Pancreas (tissue), 10 donors: Measurements from ENCODE around the gene FOXE3. TPM values are rescaled to one million over a fixed set of nuclear protein-coding genes. Genes with fewer than 3 reads are reported as not detected.

Source experiments
- ATAC-seq, 4 donors: fragments of 200-7000 bp; cut with Tn5 transposase; one replicate each; pipeline versions ENCODE4 v1.8.0 to v1.9.1; 2020; ENCODE audit warnings: mild to moderate bottlenecking in 4 of 4, moderate library complexity in 4 of 4
- DNase-seq, 6 donors: peaks; one replicate each; pipeline ENCODE4 v3.0.0-alpha.2; 2020
- FAIRE-seq: peaks from 2 replicates; lab custom pipeline; 2012; peaks lifted over from hg19 to GRCh38; lab: Jason Lieb, UNC
- H3K27ac ChIP-seq, 4 donors: fragments of 200-600 bp; sonication (generic); 1 replicate in 3 of 4; 2 replicates in 1 of 4; pipeline versions ENCODE4 v1.5.0 to v1.8.0; 2020
- H3K27me3 ChIP-seq, 4 donors: fragments of 200-600 bp; one replicate each; pipeline ENCODE4 v1.8.0; 2021
- H3K36me3 ChIP-seq, 3 donors: fragments of 200-600 bp; sonication (generic) in 1 of 3; one replicate each; pipeline versions ENCODE4 v1.5.0 to v1.8.0; 2020 to 2021
- H3K4me1 ChIP-seq, 3 donors: fragments of 200-600 bp; one replicate each; pipeline ENCODE4 v1.8.0; 2021
- H3K4me3 ChIP-seq, 4 donors: fragments of 200-600 bp; sonication (generic) in 2 of 4; one replicate each; pipeline versions ENCODE4 v1.5.0 to v1.8.0; 2020 to 2021
- H3K9me3 ChIP-seq, 4 donors: fragments of 200-600 bp; one replicate each; pipeline ENCODE4 v1.8.0; 2021
- WGBS, 2 donors: extraction: QIAGEN DNeasy Blood & Tissue Kit; methylation state at CpG; one replicate each; pipeline ENCODE4 v1.1.7; 2013; 5-methylcytosine and 5-hydroxymethylcytosine counted together
- intact Hi-C, 3 donors: fragments of 100-400 bp; cut with DNase I; formaldehyde crosslinking; loops; one replicate each; pipeline versions ENCODE4 v1.11.1 to v1.14.2; 2022
- polyA plus RNA-seq, 2 donors: library from polyadenylated mRNA; stranded (reverse); fragments of 200-250 nt; gene quantifications; one replicate each; pipeline ENCODE4 v1.2.3, GENCODE V29; 2013
- total RNA-seq, 6 donors: library from RNA; stranded (reverse); fragmentation: NEBNext Ultra II Directional in 4 of 6; extraction: Animal tissue kit (Norgen Biotek cat#: 25700) in 4 of 6; gene quantifications; one replicate each; pipeline versions ENCODE4 v1.2.1 to v1.2.4, GENCODE V29; 2021 to 2023
- TF ChIP-seq, protein P1 (sequence below), 4 donors: fragments of 200-600 bp; sonication (generic) in 3 of 4; IDR thresholded peaks; one replicate each; pipeline versions ENCODE4 v1.5.0 to v1.8.0; 2021; ENCODE audit warnings: antibody characterized with exemption in 4 of 4
- donor health status: healthy with polysubstance abuse.
- donor health status: DM: no; HTN: no; CAD: no; lungs with moderate emphysema.
- donor health status: DM: no; HTN: no; CAD: no.
- donor health status: control.
- donor health status: control.
- donor health status: Bipolar disorder and iron deficiency.
- donor health status: DM: yes; HTN: yes; CAD: no.
- donor health status: DM: no; HTN: no; CAD: no.
- donor health status: DM: no; HTN: no; CAD: no.
- donor health status: DM: yes; HTN: yes; CAD: no.

The FOXE3 gene
- total and polyA plus RNA-seq, 8 donors: not detected

DNA sequence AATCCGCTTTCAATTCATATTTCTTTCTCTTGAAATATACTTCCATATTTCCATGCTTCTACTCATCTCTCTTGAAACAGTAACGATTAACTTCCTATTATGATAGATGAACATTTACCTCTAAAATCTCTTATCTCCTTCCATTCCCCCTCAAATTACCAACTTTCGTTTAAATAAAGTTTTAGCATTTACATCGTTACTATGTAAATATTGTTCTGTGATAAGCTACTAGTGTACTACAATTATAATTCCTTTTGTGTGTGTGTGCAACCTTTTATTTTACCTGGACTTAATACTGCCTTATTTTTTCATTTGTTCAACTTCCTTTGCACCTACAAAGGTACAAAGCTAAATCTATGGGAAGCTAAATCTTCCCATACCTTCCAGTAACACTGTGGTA is 4.5 kb downstream of the FOXE3 start:
- no peaks in the 10 kb centered on the region for H3K4me1 ChIP-seq
- no peak for FAIRE-seq
- no peak overlapping the region for H3K27ac ChIP-seq
- no peaks in the 10 kb centered on the region for H3K36me3 ChIP-seq
- intact Hi-C loops: loop anchor here in 1 of 3 donors (10.0 kb wide), 1 partner anchor 236 kb away; no protein-coding TSS in a partner anchor
- no peak for ATAC-seq
- DNase-seq: no peak
- H3K9me3 ChIP-seq: no peaks in the 10 kb centered on the region
- H3K4me3 ChIP-seq: no peak overlapping the region
- TF ChIP-seq, protein P1, sequence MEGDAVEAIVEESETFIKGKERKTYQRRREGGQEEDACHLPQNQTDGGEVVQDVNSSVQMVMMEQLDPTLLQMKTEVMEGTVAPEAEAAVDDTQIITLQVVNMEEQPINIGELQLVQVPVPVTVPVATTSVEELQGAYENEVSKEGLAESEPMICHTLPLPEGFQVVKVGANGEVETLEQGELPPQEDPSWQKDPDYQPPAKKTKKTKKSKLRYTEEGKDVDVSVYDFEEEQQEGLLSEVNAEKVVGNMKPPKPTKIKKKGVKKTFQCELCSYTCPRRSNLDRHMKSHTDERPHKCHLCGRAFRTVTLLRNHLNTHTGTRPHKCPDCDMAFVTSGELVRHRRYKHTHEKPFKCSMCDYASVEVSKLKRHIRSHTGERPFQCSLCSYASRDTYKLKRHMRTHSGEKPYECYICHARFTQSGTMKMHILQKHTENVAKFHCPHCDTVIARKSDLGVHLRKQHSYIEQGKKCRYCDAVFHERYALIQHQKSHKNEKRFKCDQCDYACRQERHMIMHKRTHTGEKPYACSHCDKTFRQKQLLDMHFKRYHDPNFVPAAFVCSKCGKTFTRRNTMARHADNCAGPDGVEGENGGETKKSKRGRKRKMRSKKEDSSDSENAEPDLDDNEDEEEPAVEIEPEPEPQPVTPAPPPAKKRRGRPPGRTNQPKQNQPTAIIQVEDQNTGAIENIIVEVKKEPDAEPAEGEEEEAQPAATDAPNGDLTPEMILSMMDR (IDR thresholded peaks at IDR 0.05): no peak
- 51 to 58% methylated on average over 4 of the region's 4 CpGs for WGBS, 2 donors
- peaks cover 0 to 4% (median 0%) of the 10 kb centered on the region in 4 donors for H3K27me3 ChIP-seq

DNA sequence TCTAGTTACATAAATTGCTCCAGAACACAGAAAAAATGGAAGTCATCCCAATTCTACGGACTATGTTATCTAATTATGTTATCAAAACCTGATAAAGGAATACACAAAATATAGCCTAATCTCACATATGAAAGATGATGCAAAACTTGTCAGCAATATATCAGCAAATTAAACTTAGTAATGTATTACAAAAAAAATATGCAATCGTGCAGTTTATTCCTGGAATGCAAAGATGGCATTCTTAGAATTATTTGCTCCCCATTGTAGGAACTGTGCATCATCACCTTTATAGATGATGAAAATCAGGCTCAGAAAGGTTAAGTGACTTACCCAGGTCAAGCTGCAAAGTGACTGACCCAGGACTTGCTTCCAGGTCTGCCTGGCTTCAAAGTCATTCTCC is 7.8 kb downstream of the FOXE3 start:
- intact Hi-C loops: loop anchor here in 1 of 3 donors (10.0 kb wide), 1 partner anchor 239 kb away; no protein-coding TSS in a partner anchor

DNA sequence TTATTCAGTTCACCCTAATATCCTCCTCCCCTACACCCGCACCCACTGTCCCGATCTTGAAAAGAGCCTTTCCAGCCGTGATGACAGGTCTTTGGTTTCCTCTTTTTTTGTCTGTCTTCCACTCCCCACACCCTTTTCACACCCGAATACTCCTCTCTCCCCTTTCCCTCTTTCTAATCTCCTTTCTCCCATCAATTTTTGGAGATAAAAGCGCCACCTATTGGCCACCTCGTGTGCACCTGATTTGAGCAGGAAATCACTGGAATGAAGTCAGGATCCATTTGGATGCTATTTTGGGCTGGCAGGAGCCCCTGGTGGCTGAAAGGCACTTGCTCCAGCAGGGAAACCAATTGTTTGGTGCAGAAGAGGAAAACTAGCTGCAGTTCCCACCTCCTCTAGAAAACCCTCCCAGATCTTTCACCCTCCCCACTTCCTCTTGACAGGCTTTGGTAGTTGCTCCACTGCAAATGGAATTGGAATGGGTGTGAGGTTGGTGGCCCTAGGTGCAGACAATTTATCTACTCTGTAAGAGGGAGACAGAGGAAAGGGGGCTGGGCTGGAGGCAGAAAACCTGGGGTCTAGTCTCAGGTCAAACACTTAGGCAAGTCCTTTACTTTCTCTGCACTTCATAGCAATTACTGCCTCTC is 8.4 kb downstream of the FOXE3 start:
- H3K4me1 ChIP-seq: no peaks in the 10 kb centered on the region
- peak; percentile 28 to 70 (median 54) for ATAC-seq
- WGBS, 2 donors: 6 to 8% methylated on average over 6 of the region's 6 CpGs
- TF ChIP-seq, protein P1 (IDR thresholded peaks at IDR 0.05): peak; percentile 23 to 48 (median 42)
- no peak overlapping the region for H3K27ac ChIP-seq
- no peaks in the 10 kb centered on the region for H3K36me3 ChIP-seq
- no peaks in the 10 kb centered on the region for H3K9me3 ChIP-seq
- peak in 1 of 6 donors; percentile 39 for DNase-seq
- no peaks in the 10 kb centered on the region for H3K27me3 ChIP-seq
- no peak overlapping the region for H3K4me3 ChIP-seq
- FAIRE-seq: no peak
- intact Hi-C loops: loop anchor here in 1 of 3 donors (10.0 kb wide), 1 partner anchor 240 kb away; no protein-coding TSS in a partner anchor

More for the DNA sequence above, 7.8 kb downstream of the FOXE3 start:
- no peaks in the 10 kb centered on the region for H3K27me3 ChIP-seq
- DNase-seq: no peak
- H3K36me3 ChIP-seq: no peaks in the 10 kb centered on the region
- no peaks in the 10 kb centered on the region for H3K4me1 ChIP-seq
- no peaks in the 10 kb centered on the region for H3K9me3 ChIP-seq
- no peak overlapping the region for H3K27ac ChIP-seq
- TF ChIP-seq, protein P1 (IDR thresholded peaks at IDR 0.05): no peak
- FAIRE-seq: no peak
- WGBS, 2 donors: 8 to 9% methylated on average over 2 of the region's 2 CpGs
- ATAC-seq: no peak
- no peak overlapping the region for H3K4me3 ChIP-seq

DNA sequence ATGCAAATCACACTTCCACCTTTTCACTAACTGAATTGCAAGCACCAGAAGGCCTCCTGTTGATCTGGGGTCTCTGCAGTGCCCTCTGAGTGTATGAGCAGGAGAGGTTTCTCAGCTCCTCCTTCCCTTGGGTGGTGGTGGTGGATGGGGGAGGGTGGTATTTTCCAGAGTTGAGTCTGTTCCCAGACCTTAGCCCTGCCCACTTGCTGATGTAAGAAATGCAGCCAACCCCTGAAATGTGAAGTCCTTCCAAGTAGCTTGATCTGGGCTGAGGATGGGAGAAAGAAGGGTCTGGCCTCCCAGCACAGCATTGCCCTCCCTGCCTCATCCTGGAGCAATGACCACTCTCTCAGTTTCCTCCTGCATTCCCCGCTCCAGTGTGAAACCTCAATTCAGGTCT is 15.4 kb downstream of the FOXE3 start:
- H3K27me3 ChIP-seq: peaks cover 0 to 6% (median 2%) of the 10 kb centered on the region in 4 donors
- ATAC-seq: no peak
- WGBS, 2 donors: 88 to 93% methylated on average over 1 of the region's 1 CpG

More for the DNA sequence above, 15.4 kb downstream of the FOXE3 start:
- DNase-seq (no peak), FAIRE-seq (no peak)
- Histone ChIP-seq H3K4me3 (no peak overlapping the region), H3K9me3 (no peaks in the 10 kb centered on the region), H3K27ac (no peak overlapping the region), H3K4me1 (peaks cover 5 to 16% (median 5%) of the 10 kb centered on the region in 3 donors), H3K36me3 (no peaks in the 10 kb centered on the region)
- TF ChIP-seq, protein P1 (IDR thresholded peaks at IDR 0.05): no peak
- intact Hi-C loops: loop anchor here in 1 of 3 donors (5.0 kb wide), 1 partner anchor 296 kb away; no protein-coding TSS in a partner anchor
